T-helper 17 cell (primary cell): ENCODE data around the gene SRCAP. TPM values are rescaled to one million over a fixed set of nuclear protein-coding genes. Genes with fewer than 3 reads are reported as not detected.
A peak's percentile ranks its signal among the peaks of the same experiment; 100 is the strongest.

ENCODE experiments used
- ATAC-seq: fragments of 150-1000 bp; cut with Tn5 transposase; 2 replicates; pipeline ENCODE4 v1.10.0; 2021; ENCODE audit warnings: mild to moderate bottlenecking, moderate library complexity
- DNase-seq, 3 donors: peaks; one replicate each; pipeline versions ENCODE4 v3.0.0 to v3.0.0-alpha.2; 2020 to 2021
- H3K9me3 ChIP-seq: one replicate; pipeline ENCODE4 v1.7.0; 2013; ENCODE audit warnings: low read length, mild to moderate bottlenecking; ENCODE audit not compliant: control insufficient read depth, poor library complexity, severe bottlenecking
- H3K27ac Mint-ChIP-seq: one replicate; pipeline ENCODE4 v1.8.0; 2022; ENCODE audit warnings: mild to moderate bottlenecking, moderate library complexity, mixed read lengths
- H3K27me3 Mint-ChIP-seq: one replicate; pipeline ENCODE4 v1.8.0; 2022; ENCODE audit warnings: mixed read lengths
- H3K36me3 Mint-ChIP-seq: one replicate; pipeline ENCODE4 v1.8.0; 2022; ENCODE audit warnings: low read depth, mixed read lengths
- H3K4me1 Mint-ChIP-seq: one replicate; pipeline ENCODE4 v1.8.0; 2022; ENCODE audit warnings: mild to moderate bottlenecking, mixed read lengths
- H3K4me3 Mint-ChIP-seq: one replicate; pipeline ENCODE4 v1.8.0; 2022; ENCODE audit warnings: mild to moderate bottlenecking, moderate library complexity, mixed read lengths
- total RNA-seq, 4 donors: library from RNA in 2 of 4; stranded (reverse) in 2 of 4; gene quantifications; one replicate each; pipeline ENCODE4 v1.2.3 and lab custom pipeline; 2022 to 2026

The SRCAP gene
- total RNA-seq, 2 donors from 2014 or later = 86.9 to 90.5 TPM

GRCh38 chr16:30750876-30751465, 52.0 kb downstream of the SRCAP start:
- H3K9me3 ChIP-seq = no peaks in the 10 kb centered on the region
- DNase-seq = no peak
- Mint-ChIP-seq H3K36me3 (peaks cover 6% of the 10 kb centered on the region), H3K4me1 (peaks cover 24% of the 10 kb centered on the region), H3K27ac (peak overlapping the region; percentile 53), H3K27me3 (no peaks in the 10 kb centered on the region), H3K4me3 (no peak overlapping the region)
- no peak for ATAC-seq

GRCh38 chr16:30753596-30753995, 54.6 kb downstream of the SRCAP start:
- DNase-seq (no peak), ATAC-seq (no peak)
- no peak overlapping the region for H3K4me3 Mint-ChIP-seq
- no peaks in the 10 kb centered on the region for H3K9me3 ChIP-seq
- no peak overlapping the region for H3K27ac Mint-ChIP-seq
- no peaks in the 10 kb centered on the region for H3K27me3 Mint-ChIP-seq
- H3K4me1 Mint-ChIP-seq = peaks cover 14% of the 10 kb centered on the region
- peaks cover 6% of the 10 kb centered on the region for H3K36me3 Mint-ChIP-seq

DNA sequence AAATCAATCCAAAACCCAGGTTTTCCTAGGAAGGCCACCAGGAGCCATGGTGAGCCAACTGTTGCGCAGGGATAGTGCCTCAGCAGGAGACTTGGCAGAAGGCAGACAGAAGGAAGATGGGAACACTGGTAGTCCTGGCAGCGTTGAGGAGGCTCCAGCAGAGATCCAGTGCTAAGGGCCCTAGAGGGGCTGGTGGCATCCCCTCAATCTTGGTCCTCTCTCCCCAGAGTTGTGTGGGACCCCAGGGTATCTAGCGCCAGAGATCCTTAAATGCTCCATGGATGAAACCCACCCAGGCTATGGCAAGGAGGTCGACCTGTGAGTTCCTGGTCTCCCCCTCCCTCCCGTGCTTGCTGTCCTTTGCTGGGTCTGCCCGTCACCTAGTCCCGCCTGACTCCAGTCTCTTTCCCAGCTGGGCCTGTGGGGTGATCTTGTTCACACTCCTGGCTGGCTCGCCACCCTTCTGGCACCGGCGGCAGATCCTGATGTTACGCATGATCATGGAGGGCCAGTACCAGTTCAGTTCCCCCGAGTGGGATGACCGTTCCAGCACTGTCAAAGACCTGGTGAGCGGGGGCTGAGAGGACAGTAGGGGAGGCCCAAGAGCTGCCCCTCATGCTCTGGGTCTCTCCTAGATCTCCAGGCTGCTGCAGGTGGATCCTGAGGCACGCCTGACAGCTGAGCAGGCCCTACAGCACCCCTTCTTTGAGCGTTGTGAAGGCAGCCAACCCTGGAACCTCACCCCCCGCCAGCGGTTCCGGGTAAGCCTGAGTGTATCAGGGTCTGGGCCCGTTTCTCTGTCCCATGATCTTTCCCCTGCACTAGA, 57.2 kb downstream of the SRCAP start:
- no peaks in the 10 kb centered on the region for H3K9me3 ChIP-seq
- Mint-ChIP-seq H3K4me3 (peak overlapping the region; percentile 31), H3K27ac (no peak overlapping the region), H3K27me3 (no peaks in the 10 kb centered on the region), H3K4me1 (peaks cover 13% of the 10 kb centered on the region), H3K36me3 (peaks cover 6% of the 10 kb centered on the region)
- no peak for ATAC-seq
- DNase-seq = no peak

- no peak overlapping the region for H3K27ac Mint-ChIP-seq
- no peaks in the 10 kb centered on the region for H3K9me3 ChIP-seq
- H3K27me3 Mint-ChIP-seq = no peaks in the 10 kb centered on the region
- peaks cover 12% of the 10 kb centered on the region for H3K4me1 Mint-ChIP-seq
- H3K4me3 Mint-ChIP-seq = no peak overlapping the region
- no peak for DNase-seq
- peaks cover 2% of the 10 kb centered on the region for H3K36me3 Mint-ChIP-seq
- ATAC-seq = no peak
These were observed 57.8 kb downstream of the SRCAP start for GRCh38 chr16:30756781-30757100.

GRCh38 chr16:30757316-30757715, 58.3 kb downstream of the SRCAP start:
- no peak for DNase-seq
- no peaks in the 10 kb centered on the region for H3K9me3 ChIP-seq
- no peak overlapping the region for H3K27ac Mint-ChIP-seq
- H3K4me1 Mint-ChIP-seq = peaks cover 17% of the 10 kb centered on the region
- H3K36me3 Mint-ChIP-seq = peaks cover 2% of the 10 kb centered on the region
- H3K27me3 Mint-ChIP-seq = no peaks in the 10 kb centered on the region
- H3K4me3 Mint-ChIP-seq = no peak overlapping the region
- ATAC-seq = no peak

DNA sequence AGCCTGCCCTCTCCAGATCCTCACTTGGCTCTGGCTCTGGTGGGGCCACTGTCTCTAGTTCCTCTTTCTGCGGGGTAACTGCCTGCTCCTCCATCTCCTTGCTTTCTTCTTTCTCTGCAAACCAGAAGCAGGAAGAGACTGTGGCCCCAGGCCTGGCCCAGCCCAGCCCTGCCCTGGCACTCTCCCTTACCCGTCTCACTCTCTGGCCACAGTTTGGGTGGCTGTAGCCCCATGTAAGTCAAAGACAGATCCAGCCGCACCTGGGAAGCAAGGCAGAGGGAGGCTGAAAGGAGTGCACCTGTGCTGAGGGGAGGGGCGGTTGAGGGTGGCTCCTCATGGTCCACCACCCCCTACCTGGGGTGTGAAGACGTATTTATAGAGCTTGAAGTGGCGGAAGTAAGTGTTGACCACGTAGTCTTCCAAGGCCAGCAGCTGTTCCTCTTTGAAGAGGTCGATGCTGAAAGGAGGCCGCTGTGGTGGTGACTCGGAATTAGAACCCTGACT, 60.1 kb downstream of the SRCAP start:
- Mint-ChIP-seq H3K36me3 (peaks cover 2% of the 10 kb centered on the region), H3K27ac (no peak overlapping the region), H3K4me1 (peaks cover 25% of the 10 kb centered on the region), H3K27me3 (no peaks in the 10 kb centered on the region), H3K4me3 (no peak overlapping the region)
- DNase-seq (no peak), ATAC-seq (no peak)
- no peaks in the 10 kb centered on the region for H3K9me3 ChIP-seq

GRCh38 chr16:30760001-30760559, 61.1 kb downstream of the SRCAP start:
- H3K27ac Mint-ChIP-seq = no peak overlapping the region
- no peak for DNase-seq
- ATAC-seq = no peak

DNA sequence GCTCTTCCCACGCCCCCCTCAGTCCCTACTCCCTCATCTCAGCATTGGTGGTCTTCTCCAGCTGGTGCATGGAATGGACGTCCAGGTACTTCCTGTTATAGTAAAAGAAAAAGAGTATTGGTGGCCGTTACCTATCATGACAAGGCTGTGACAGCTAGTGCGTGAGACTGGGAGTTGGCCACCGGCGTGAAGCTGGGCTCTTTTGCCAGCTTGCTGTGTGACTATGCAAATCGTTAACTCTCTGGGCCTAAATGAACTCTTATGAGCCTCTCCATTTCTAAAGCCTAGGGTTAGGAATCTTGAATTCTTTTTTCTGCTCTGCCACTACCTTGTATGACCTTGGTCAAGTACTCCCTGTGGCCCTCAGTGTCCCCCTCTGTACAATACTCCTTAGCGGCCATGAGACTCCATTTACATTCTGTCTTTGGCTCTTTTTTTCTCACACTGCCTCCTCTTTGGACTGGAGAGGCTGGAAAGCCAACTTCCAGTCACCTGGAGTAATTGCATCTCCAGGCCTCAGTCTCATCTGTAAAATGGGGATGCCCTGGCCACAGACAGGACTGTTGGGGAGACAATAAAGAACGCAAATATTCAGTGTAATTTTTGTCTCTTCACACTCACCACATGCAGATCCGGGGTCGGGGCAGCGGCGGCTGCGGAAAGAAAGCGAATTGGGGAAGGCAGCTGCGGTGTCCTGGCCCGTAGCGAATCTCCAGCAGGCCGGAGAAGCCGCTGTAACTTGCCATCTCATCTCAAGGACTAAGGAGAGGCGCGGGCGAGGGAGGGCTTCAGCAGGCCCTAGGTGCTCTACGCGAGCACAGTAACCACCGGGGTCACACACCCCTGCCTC, 61.8 kb downstream of the SRCAP start:
- DNase-seq (no peak), ATAC-seq (no peak)
- peaks cover 4% of the 10 kb centered on the region for H3K36me3 Mint-ChIP-seq

More at GRCh38 chr16:30760001-30760559, 61.1 kb downstream of the SRCAP start:
- Mint-ChIP-seq H3K4me1 (peaks cover 22% of the 10 kb centered on the region), H3K36me3 (peaks cover 2% of the 10 kb centered on the region), H3K4me3 (peak overlapping the region; percentile 95), H3K27me3 (no peaks in the 10 kb centered on the region)
- no peaks in the 10 kb centered on the region for H3K9me3 ChIP-seq

DNA sequence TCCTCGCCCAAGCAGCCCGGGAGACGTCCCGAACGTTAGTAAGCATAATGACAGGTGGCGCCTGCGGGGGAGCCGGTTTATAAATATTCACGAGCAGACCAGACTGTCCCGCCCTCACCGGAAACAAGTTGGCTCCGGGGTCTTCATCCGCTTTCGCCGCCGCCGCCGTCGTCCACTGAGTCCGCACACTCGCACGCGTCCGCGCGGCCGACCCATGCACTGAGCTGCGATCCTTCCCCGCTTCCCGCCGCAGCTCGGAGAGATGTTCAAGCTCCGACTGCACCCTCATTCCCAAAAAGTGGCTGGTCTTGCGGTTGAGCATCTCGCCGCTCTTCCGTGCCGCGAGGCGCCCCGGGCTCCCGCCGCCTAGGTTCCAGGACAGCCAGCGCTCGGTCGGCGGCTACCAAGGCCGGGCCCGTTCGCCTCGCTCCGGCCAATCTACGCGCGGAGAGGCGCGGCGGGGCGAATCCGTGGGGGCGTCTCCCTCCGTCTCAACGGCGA, 62.5 kb downstream of the SRCAP start:
- no peaks in the 10 kb centered on the region for H3K9me3 ChIP-seq
- Mint-ChIP-seq H3K4me1 (peaks cover 22% of the 10 kb centered on the region), H3K36me3 (peaks cover 3% of the 10 kb centered on the region)

More for the DNA sequence above, 61.8 kb downstream of the SRCAP start:
- Mint-ChIP-seq H3K27ac (peak overlapping the region; percentile 92), H3K4me3 (peak overlapping the region; percentile 95), H3K4me1 (peaks cover 22% of the 10 kb centered on the region), H3K27me3 (no peaks in the 10 kb centered on the region)
- H3K9me3 ChIP-seq = no peaks in the 10 kb centered on the region

GRCh38 chr16:30761928-30762902, 63.2 kb downstream of the SRCAP start, which contains the start of the genes CFAP119 and RNF40:
Gene CFAP119, minus strand, starts transcription at chr16:30762062. Its CDS starts 314 bp downstream, at chr16:30761748.
Gene RNF40, plus strand, starts transcription at chr16:30762322. Its CDS starts 224 bp downstream, at chr16:30762546.
- Mint-ChIP-seq H3K4me1 (peaks cover 25% of the 10 kb centered on the region), H3K4me3 (peak within 1 kb of the TSS; percentile 95), H3K36me3 (peaks cover 6% of the 10 kb centered on the region), H3K27me3 (no peaks in the 10 kb centered on the region), H3K27ac (peak within 1 kb of the TSS; percentile 92)
- H3K9me3 ChIP-seq = no peaks in the 10 kb centered on the region
- peak; percentile 95 for ATAC-seq
- peak; percentile 70 to 86 (median 85) for DNase-seq

More for the DNA sequence above, 62.5 kb downstream of the SRCAP start:
- Mint-ChIP-seq H3K4me3 (peak overlapping the region; percentile 95), H3K27me3 (no peaks in the 10 kb centered on the region), H3K27ac (peak overlapping the region; percentile 92)
- ATAC-seq (peak; percentile 35), DNase-seq (peak in 2 of 3 donors; percentile 18 to 23)

DNA sequence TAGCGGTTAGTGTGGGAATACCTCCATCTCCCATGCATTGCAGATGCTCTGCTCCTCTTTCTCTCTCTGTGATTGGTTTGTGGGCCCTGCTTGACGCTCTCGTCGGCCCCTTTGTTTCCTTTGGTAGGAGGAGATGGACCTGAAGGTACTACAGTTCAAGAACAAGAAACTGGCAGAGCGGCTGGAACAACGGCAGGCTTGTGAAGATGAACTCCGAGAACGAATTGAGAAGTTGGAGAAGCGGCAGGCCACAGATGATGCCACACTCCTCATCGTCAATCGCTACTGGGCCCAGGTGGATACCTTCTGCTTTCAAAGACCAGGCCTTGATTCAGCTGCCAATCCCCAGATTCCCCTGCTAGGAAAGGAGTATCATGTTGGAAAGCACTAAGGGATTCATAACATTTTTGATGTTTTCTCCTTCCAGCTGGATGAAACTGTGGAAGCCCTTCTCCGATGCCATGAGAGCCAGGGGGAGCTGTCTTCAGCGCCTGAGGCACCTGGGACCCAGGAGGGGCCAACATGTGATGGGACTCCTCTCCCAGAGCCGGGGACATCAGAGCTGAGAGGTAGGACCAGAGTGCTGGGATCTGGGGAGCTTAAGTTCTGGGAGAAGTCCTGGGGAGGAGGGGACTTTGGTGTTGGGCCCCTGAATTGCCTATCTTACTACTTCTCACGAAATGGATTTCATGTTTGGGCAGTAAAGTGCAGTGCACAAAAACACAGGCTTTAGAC, 64.2 kb downstream of the SRCAP start:
- H3K9me3 ChIP-seq = no peaks in the 10 kb centered on the region
- Mint-ChIP-seq H3K27ac (peak overlapping the region; percentile 92), H3K36me3 (peaks cover 6% of the 10 kb centered on the region), H3K4me3 (peak overlapping the region; percentile 95), H3K4me1 (peaks cover 25% of the 10 kb centered on the region), H3K27me3 (no peaks in the 10 kb centered on the region)
- ATAC-seq = no peak
- no peak for DNase-seq
